Measurements from ENCODE around the gene HIRA. TPM values are rescaled to one million over a fixed set of nuclear protein-coding genes. Genes with fewer than 3 reads are reported as not detected.

The HIRA gene
- total RNA-seq, 1 experiment from 2014 or later, result 51.0 TPM

DNA sequence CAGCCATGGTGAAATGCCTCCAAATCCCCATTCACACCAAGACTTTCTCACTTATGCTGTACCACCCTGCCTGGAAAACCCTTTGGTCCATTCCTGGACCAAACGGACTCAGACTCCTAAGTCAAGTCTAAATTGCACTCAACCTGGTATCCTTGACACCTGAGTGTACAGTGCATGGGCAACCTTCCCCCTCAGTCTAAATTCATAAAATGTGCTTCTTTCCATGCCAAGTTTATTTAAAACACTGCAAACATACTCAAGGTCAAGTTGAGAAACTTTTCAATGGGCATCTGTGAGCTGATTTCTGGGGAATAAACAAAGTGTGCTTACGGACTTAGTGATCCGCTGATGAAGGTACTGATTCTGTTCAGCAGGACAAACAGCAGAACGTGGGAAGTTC lies 26.4 kb downstream of the HIRA start (continued):
- TF ChIP-seq, protein P1, sequence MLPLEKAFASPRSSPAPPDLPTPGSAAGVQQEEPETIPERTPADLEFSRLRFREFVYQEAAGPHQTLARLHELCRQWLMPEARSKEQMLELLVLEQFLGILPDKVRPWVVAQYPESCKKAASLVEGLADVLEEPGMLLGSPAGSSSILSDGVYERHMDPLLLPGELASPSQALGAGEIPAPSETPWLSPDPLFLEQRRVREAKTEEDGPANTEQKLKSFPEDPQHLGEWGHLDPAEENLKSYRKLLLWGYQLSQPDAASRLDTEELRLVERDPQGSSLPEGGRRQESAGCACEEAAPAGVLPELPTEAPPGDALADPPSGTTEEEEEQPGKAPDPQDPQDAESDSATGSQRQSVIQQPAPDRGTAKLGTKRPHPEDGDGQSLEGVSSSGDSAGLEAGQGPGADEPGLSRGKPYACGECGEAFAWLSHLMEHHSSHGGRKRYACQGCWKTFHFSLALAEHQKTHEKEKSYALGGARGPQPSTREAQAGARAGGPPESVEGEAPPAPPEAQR (CRISPR knock-in tag; IDR thresholded peaks at IDR 0.05), result no peak
- TF ChIP-seq ZNF671 (CRISPR knock-in tag; IDR thresholded peaks at IDR 0.05), result no peak

DNA sequence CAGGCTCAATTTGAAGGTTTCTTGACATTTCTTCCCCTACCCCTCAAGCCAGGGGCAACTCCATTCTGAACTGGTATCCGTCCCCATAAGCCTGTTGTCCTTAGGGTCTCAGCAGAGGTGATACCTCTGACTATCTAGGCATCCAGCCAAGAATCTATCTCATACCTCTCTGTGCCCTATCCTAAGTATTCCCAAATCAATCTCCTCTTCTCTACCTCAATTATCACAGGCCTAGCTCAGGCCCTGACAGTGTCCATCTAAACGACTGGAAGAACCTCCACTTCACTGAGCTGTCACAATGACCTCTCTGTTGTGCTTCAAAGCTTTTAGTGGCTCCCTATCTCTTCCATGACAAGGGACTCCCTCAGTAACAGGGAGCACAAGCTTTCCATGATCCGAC lies 26.9 kb downstream of the HIRA start:
- CTCF ChIA-PET, result no interaction called here
- ATAC-seq (no peak), DNase-seq (ENCODE audit: low spot score) (no peak)
- POLR2A ChIA-PET, result no interaction called here
- TF ChIP-seq CDX4 (CRISPR knock-in tag; IDR thresholded peaks at IDR 0.05; ENCODE audit: borderline replicate concordance), result no peak
- TF ChIP-seq GABPB1 (CRISPR knock-in tag; IDR thresholded peaks at IDR 0.05), result no peak
- Mint-ChIP-seq H3K9me3 (no peaks in the 10 kb centered on the region), H3K27ac (no peak overlapping the region), H3K4me3 (no peak overlapping the region), H3K4me1 (no peaks in the 10 kb centered on the region), H3K36me3 (peaks cover 47% of the 10 kb centered on the region), H3K27me3 (ENCODE audit: low read depth) (no peaks in the 10 kb centered on the region)

DNA sequence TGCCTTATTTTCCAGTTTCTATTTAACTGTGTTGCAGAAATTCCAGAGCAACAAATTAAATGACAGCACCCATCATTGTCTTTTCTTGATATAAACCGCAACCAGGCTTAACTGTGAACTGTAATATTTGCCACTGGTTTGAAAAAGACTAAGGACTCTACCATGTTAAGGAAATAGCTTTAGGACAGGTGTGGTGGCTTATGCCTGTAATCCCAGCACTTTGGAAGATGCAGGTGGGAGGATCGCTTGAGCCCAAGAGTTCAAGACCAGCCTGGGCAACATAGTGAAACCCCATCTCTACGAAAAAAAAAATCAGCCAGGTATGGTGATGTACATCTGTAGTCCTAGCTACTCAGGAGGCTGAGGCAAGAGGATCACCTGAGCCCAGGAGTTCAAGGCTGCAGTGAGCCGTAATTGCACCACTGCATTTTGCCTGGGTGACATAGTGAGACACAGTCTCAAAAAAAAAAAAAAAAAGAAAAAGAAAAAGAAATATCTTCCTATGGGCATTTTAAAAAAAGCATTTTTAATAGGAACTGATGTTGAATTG lies 28.8 kb downstream of the HIRA start:
- Mint-ChIP-seq H3K27me3 (ENCODE audit: low read depth) (no peaks in the 10 kb centered on the region), H3K9me3 (no peaks in the 10 kb centered on the region), H3K27ac (no peak overlapping the region), H3K4me1 (no peaks in the 10 kb centered on the region), H3K4me3 (no peak overlapping the region), H3K36me3 (peaks cover 44% of the 10 kb centered on the region)
- TF ChIP-seq GABPB1 (CRISPR knock-in tag; IDR thresholded peaks at IDR 0.05) (no peak), ZNF263 (CRISPR knock-in tag; IDR thresholded peaks at IDR 0.05; ENCODE audit: low read depth) (no peak), AR (CRISPR knock-in tag; IDR thresholded peaks at IDR 0.05) (no peak), JAZF1 (CRISPR knock-in tag; IDR thresholded peaks at IDR 0.05) (no peak), E2F4 (CRISPR knock-in tag; IDR thresholded peaks at IDR 0.05; ENCODE audit: borderline replicate concordance, low read depth) (no peak), SOX15 (CRISPR knock-in tag; IDR thresholded peaks at IDR 0.05) (no peak), SMAD3 (CRISPR knock-in tag; IDR thresholded peaks at IDR 0.05; ENCODE audit: borderline replicate concordance) (no peak), GTF2I (CRISPR knock-in tag; conservative IDR thresholded peaks at IDR 0.05) (no peak), TCF7 (CRISPR knock-in tag; IDR thresholded peaks at IDR 0.05; ENCODE audit: low read depth) (no peak)
- TF ChIP-seq, protein P2, sequence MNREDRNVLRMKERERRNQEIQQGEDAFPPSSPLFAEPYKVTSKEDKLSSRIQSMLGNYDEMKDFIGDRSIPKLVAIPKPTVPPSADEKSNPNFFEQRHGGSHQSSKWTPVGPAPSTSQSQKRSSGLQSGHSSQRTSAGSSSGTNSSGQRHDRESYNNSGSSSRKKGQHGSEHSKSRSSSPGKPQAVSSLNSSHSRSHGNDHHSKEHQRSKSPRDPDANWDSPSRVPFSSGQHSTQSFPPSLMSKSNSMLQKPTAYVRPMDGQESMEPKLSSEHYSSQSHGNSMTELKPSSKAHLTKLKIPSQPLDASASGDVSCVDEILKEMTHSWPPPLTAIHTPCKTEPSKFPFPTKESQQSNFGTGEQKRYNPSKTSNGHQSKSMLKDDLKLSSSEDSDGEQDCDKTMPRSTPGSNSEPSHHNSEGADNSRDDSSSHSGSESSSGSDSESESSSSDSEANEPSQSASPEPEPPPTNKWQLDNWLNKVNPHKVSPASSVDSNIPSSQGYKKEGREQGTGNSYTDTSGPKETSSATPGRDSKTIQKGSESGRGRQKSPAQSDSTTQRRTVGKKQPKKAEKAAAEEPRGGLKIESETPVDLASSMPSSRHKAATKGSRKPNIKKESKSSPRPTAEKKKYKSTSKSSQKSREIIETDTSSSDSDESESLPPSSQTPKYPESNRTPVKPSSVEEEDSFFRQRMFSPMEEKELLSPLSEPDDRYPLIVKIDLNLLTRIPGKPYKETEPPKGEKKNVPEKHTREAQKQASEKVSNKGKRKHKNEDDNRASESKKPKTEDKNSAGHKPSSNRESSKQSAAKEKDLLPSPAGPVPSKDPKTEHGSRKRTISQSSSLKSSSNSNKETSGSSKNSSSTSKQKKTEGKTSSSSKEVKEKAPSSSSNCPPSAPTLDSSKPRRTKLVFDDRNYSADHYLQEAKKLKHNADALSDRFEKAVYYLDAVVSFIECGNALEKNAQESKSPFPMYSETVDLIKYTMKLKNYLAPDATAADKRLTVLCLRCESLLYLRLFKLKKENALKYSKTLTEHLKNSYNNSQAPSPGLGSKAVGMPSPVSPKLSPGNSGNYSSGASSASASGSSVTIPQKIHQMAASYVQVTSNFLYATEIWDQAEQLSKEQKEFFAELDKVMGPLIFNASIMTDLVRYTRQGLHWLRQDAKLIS (CRISPR knock-in tag; IDR thresholded peaks at IDR 0.05; ENCODE audit: borderline replicate concordance), result no peak
- TF ChIP-seq, protein P3, sequence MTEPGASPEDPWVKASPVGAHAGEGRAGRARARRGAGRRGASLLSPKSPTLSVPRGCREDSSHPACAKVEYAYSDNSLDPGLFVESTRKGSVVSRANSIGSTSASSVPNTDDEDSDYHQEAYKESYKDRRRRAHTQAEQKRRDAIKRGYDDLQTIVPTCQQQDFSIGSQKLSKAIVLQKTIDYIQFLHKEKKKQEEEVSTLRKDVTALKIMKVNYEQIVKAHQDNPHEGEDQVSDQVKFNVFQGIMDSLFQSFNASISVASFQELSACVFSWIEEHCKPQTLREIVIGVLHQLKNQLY (CRISPR knock-in tag; IDR thresholded peaks at IDR 0.05), result no peak
- CTCF ChIA-PET, result interaction anchor here (0.6 to 0.7 kb wide), 2 partner anchors 12 to 385 kb away, joined by 3 read pairs; no protein-coding TSS in a partner anchor
- no peak for DNase-seq (ENCODE audit: low spot score)
- POLR2A ChIA-PET, result no interaction called here
- ATAC-seq, result no peak
